VCaP (cell line): Measurements from ENCODE around the gene FXYD3.

Experiments
- H3K27ac ChIP-seq: fragments of 450-650 bp; 2 replicates; pipeline ENCODE4 v1.5.1; 2017
- TF ChIP-seq, protein P1 (sequence below): fragments of 450-650 bp; conservative IDR thresholded peaks from 2 replicates; pipeline ENCODE4 v1.5.1; 2017; ENCODE audit warnings: mild to moderate bottlenecking, moderate library complexity

The FXYD3 gene

DNA sequence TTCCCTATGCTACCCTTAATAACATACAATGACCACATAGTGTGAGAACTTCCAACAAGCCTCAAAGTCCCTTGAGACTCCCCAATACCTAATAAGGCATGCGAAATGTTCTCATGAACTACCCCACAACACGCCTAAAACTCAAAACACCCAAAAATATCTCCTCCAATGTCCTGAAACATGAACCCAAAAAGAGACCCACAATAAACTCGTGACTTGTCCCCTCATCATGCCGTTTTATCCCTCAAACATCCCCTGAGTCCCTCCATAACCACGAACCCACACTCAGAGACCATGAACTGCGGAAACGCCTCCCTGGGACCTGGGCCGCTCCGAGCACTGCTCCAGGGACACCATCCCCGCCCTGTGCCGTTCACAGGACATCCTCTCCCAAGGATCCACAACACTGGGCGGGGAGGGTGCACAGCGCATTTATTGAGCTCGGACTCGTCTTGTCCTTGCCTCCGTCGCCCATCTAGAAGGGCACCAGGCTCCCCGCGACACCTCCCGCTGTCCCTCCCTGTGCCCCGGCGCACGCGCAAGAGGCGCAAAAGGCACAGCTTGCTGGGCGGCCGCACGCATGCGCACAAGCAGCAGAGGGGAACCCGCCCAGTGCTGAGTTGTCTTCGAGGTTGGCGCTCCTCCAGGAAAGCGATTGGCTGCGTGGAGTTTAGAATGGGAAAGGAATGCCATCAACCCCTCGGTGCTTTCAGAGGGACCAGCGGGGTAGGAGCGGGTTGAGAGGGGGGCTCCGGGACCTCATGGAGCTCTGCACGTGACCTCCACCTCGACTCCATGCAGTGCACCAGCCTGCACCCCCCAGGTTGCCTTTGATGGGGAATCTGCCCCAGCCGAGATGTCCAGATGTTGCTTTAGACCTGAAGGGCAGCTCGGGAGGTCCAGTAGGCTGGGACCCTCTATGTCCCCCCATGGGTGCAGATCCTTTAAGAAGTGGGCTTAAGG is 8.8 kb downstream of the FXYD3 start:
- H3K27ac ChIP-seq, result peak overlapping the region; percentile 77
- TF ChIP-seq, protein P1, sequence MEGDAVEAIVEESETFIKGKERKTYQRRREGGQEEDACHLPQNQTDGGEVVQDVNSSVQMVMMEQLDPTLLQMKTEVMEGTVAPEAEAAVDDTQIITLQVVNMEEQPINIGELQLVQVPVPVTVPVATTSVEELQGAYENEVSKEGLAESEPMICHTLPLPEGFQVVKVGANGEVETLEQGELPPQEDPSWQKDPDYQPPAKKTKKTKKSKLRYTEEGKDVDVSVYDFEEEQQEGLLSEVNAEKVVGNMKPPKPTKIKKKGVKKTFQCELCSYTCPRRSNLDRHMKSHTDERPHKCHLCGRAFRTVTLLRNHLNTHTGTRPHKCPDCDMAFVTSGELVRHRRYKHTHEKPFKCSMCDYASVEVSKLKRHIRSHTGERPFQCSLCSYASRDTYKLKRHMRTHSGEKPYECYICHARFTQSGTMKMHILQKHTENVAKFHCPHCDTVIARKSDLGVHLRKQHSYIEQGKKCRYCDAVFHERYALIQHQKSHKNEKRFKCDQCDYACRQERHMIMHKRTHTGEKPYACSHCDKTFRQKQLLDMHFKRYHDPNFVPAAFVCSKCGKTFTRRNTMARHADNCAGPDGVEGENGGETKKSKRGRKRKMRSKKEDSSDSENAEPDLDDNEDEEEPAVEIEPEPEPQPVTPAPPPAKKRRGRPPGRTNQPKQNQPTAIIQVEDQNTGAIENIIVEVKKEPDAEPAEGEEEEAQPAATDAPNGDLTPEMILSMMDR, result no peak

DNA sequence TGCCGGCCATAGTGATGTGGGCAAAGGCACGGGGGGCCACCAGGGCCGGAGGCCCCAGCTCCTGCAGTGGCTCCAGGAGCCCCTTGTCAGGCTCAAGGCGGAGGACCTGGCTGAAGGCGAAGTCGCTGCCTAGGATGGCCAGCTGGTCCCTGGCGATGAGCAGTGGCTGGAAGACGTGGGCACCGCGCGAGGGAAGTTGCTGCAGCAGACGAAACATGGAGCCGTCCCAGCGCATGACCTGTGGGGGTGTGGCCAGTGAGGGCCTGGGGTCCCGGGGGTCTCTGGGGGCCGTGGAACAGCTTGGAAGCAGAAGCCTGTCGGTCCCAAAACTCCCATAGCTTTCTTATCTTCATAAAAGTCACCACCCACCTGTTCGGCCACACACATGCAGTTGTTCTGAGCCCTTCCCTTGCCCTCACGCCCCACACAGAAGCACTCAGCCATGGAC is 9.7 kb downstream of the FXYD3 start:
- TF ChIP-seq, protein P1, result no peak
- peak overlapping the region; percentile 77; the same call in 1 of the 2 replicates for H3K27ac ChIP-seq

DNA sequence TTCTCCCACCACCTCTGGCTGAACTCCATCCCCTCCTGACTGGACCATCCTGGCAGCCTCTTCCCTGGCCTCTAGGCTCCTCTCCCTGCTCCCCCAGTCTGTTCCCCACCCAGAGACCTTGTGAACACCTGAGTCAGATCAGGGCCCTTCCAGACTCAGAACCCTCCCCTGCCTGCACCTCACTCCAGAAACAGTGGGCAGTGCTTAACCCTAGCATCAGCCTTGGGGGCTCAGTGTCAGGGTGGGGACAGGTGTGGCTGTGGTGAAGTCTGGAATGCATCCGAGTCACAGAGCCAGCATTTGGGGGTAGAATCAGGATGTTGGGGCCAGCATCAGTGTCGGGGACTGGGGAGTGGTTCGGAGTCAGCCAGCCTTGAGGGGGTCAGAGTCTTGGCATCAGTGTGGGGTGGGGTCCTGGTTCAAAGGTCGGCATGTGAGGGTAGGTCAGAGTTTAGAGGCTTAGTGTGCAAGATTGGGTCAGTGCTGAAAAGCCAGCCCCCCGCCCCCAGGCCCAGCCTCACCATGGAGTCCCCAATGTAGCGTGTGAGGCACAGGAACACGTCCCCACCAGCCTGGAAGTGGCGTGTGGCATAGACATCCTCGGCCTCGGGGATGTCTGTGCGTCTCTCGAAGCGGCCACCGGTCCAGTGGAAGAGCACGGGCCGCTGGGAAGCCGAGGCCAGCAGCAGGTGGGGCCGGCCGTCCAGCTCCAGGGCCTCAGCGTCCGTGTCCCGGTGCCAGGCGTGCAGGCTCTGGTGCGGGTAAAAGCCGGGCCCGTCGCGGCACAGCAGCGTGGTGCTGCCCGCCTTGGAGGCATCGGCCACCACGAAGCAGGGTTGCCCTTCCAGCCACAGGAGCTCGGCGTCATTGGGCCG is 10.4 kb downstream of the FXYD3 start:
- TF ChIP-seq, protein P1, result no peak
- H3K27ac ChIP-seq, result no peak overlapping the region

DNA sequence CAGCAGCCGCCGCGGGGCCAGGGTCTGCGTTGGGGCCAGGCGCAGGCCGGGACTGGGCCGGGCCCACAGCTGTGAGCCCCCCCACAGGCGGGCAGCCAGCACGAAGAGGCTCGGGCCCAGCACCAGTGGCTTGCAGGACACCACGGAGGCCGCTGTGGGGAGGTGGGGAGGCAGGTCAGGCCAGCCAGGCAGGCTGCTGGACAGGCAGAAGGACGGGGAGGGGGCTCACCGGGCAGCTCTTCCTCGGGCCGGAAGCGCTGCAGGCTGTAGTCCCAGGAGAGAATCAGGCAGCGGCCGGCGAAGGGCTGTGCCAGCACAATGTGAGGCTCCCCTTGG is 11.0 kb downstream of the FXYD3 start:
- TF ChIP-seq, protein P1, result no peak
- H3K27ac ChIP-seq, result no peak overlapping the region

DNA sequence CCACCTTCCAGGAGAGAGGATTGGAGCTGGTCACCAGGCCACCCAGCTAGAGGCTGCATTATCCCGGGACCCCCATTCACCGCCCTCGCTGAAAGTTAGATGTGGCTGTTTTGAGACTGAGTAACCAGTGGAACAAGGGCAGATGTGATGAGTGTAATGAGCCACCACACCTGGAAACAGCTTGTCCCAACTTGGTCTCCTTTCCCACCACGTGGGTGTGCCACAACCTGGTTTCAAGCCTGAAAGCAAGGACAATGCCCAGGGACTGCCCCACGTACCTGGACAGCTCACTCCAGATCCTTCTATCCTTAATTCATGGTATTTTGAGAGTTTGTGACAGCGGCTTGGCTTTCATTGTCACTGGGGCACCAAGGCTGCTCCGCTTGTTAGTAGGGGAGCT is 12.2 kb downstream of the FXYD3 start:
- TF ChIP-seq, protein P1, result no peak

DNA sequence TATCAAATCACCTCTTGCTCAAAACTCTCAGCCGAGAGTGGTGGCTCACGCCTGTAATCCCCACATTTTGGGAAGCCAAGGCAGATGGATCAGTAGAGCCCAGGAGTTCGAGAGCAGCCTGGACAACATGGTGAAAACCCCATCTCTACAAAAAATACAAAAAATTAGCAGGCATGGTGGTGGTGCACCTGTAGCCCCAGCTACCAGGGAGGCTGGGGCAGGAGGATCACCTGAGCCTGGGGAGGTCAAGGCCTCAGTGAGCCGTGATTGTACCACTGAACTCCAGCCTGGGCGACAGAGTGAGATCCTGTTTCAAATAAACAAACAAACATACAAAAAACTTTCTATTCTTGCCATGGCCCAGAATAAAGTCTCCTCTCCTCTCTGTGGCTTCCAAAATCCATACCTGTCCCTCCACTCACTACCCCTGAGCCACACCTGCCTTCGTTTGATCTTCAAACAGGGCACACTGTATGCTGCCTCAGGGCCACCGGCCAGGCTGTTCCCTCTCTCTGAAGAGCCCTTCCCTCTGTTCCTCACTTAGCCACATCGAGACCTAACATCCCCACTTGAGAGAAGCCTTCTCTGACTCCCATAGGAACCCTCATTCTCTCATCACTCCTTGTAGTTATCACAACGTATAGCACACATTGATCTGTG is 12.9 kb downstream of the FXYD3 start:
- TF ChIP-seq, protein P1, result no peak

More for the DNA sequence above, 12.2 kb downstream of the FXYD3 start:
- peak overlapping the region; percentile 76; the same call in 1 of the 2 replicates for H3K27ac ChIP-seq

DNA sequence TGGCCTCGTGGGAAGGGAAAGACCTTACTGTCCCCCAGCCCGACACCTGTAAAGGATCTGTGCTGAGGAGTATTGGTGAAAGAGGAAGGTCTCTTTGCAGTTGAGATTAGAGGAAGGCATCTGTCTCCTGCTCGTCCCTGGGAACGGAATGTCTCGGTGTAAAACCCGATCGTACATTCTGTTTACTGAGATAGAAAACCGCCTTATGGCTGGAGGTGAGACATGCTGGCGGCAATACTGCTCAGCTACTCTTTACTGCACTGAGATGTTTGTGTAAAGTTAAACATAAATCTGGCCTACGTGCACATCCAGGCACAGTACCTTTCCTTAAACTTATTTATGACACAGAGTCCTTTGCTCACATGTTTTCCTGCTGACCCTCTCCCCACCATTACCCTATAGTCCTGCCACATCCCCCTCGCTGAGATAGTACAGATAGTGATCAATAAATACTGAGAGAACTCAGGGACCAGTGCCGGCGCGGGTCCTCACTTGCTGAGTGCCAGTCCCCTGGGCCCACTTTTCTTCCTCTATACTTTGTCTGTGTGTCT is 14.2 kb downstream of the FXYD3 start:
- peak overlapping the region; percentile 76 for H3K27ac ChIP-seq

More for the DNA sequence above, 12.9 kb downstream of the FXYD3 start:
- H3K27ac ChIP-seq, result peak overlapping the region; percentile 76
